GM18868 (cell line): ENCODE measurements around the gene TMEM98.
"Not testable (repeated sequence)": the region's sequence is repeated elsewhere in the genome, so short reads cannot be mapped to it uniquely, and the experiment has no call there.

Source experiments
- ATAC-seq: cut with Tn5 transposase; IDR thresholded peaks from one replicate; pipeline ENCODE4 v1.9.1; 2021; ENCODE audit warnings: mild to moderate bottlenecking, moderate library complexity; ENCODE audit not compliant: unreplicated experiment

The TMEM98 gene

GRCh38 chr17:32976605-32977004 is 48.7 kb downstream of the TMEM98 start:
- ATAC-seq, result no peak

GRCh38 chr17:32980230-32980629 is 52.3 kb downstream of the TMEM98 start:
- ATAC-seq, result no peak

GRCh38 chr17:32981611-32982010 is 53.7 kb downstream of the TMEM98 start:
- not testable (repeated sequence) for ATAC-seq

- ATAC-seq, result no peak
Measured at GRCh38 chr17:32985050-32985756, 57.2 kb downstream of the TMEM98 start.

- ATAC-seq, result not testable (repeated sequence)
Measured at GRCh38 chr17:32987453-32987805, 59.5 kb downstream of the TMEM98 start.

- not testable (repeated sequence) for ATAC-seq
Measured at GRCh38 chr17:32987868-32988267, 59.9 kb downstream of the TMEM98 start.

GRCh38 chr17:32988481-32989101 is 60.6 kb downstream of the TMEM98 start:
- no peak for ATAC-seq

GRCh38 chr17:32992321-32993033 is 64.5 kb downstream of the TMEM98 start:
- no peak for ATAC-seq

GRCh38 chr17:32993977-32994376 is 66.0 kb downstream of the TMEM98 start:
- no peak for ATAC-seq
